Activated CD8-positive, alpha-beta T cell treated with anti-CD3 and anti-CD28 coated beads for 36 hours (primary cell): Measurements from ENCODE around the gene ISCU. TPM values are rescaled to one million over a fixed set of nuclear protein-coding genes. Genes with fewer than 3 reads are reported as not detected.

Experiments used
- ATAC-seq: fragments of 200-7000 bp; cut with Tn5 transposase; one replicate; pipeline ENCODE4 v1.10.0; 2021; ENCODE audit warnings: mild to moderate bottlenecking, moderate library complexity
- CTCF ChIA-PET: fragments of 350-600 bp; sonication (Branson Sonifier 250); formaldehyde crosslinking; loops from one replicate; lab custom pipeline; 2021; ENCODE audit warnings: antibody characterized with exemption; lab: Charles Lee
- POLR2A ChIA-PET: fragments of 350-600 bp; sonication (Branson Sonifier 250); formaldehyde crosslinking; loops from one replicate; lab custom pipeline; 2021; ENCODE audit warnings: antibody characterized with exemption; lab: Charles Lee
- DNase-seq: peaks from one replicate; pipeline ENCODE4 v3.0.0-alpha.2; 2020
- H3K27ac Mint-ChIP-seq: one replicate; pipeline ENCODE4 v1.8.0; 2021; ENCODE audit warnings: mild to moderate bottlenecking, mixed read lengths
- H3K27me3 Mint-ChIP-seq: one replicate; pipeline ENCODE4 v1.8.0; 2021; ENCODE audit warnings: mixed read lengths
- H3K36me3 Mint-ChIP-seq: one replicate; pipeline ENCODE4 v1.8.0; 2021; ENCODE audit warnings: low read depth, mixed read lengths
- H3K4me1 Mint-ChIP-seq: one replicate; pipeline ENCODE4 v1.8.0; 2021; ENCODE audit warnings: low read depth, mixed read lengths
- H3K4me3 Mint-ChIP-seq: one replicate; pipeline ENCODE4 v1.8.0; 2021; ENCODE audit warnings: mild to moderate bottlenecking, moderate library complexity, mixed read lengths
- H3K9me3 Mint-ChIP-seq: one replicate; pipeline ENCODE4 v1.8.0; 2021; ENCODE audit warnings: mixed read lengths
- intact Hi-C: fragments of 100-400 bp; cut with micrococcal nuclease; formaldehyde crosslinking; loops from one replicate; pipeline ENCODE4 v1.10.0; 2022
- total RNA-seq, 2 experiments: library from RNA; stranded (reverse); gene quantifications; one replicate each; pipeline ENCODE4 v1.2.3, GENCODE V29; 2021
- TF ChIP-seq, protein P1 (sequence below): fragments of 200-600 bp; IDR thresholded peaks from one replicate; pipeline ENCODE4 v1.8.0; 2022; ENCODE audit warnings: antibody characterized with exemption, mild to moderate bottlenecking

The ISCU gene
- total RNA-seq, 2 experiments from 2014 or later, result 69.4 to 70.5 TPM

DNA sequence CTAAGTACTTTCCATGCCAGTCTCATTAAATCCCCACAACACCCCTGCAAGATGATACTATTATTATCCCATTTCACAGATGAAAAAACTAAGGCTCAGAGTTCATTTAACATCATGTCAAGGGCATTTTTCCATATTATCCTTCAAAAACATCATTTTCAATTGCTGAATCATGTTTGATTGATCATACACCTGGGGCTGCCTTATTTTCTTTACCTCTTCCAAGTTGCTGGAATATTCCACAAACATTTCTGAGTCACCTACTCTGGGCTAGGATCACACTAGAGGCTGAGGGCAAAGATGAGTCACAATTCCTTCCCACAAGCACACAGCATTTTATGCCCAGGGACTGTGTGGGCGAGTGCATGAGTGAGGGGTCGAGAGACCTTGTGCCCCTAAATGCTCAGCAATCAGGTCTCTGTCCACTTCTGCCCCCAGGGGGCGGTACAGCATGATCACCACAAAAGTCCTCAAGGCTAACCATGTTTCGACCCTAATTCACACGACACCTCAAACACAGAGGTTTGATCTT lies 49.6 kb downstream of the ISCU start:
- no peak overlapping the region for H3K4me3 Mint-ChIP-seq
- peak; percentile 43 for ATAC-seq
- no peak overlapping the region for H3K27ac Mint-ChIP-seq
- peaks cover 11% of the 10 kb centered on the region for H3K36me3 Mint-ChIP-seq
- H3K4me1 Mint-ChIP-seq, result peaks cover 30% of the 10 kb centered on the region
- ChIA-PET CTCF (interaction anchor here (1.1 to 15.6 kb wide), 5 partner anchors 45 to 193 kb away, joined by 3 to 645 read pairs (median 5); partner anchors contain the start of genes ISCU and SART3), POLR2A (interaction anchor here (1.2 kb wide), 1 partner anchor 28 kb away, joined by 3 read pairs; no protein-coding TSS in a partner anchor)
- TF ChIP-seq, protein P1, sequence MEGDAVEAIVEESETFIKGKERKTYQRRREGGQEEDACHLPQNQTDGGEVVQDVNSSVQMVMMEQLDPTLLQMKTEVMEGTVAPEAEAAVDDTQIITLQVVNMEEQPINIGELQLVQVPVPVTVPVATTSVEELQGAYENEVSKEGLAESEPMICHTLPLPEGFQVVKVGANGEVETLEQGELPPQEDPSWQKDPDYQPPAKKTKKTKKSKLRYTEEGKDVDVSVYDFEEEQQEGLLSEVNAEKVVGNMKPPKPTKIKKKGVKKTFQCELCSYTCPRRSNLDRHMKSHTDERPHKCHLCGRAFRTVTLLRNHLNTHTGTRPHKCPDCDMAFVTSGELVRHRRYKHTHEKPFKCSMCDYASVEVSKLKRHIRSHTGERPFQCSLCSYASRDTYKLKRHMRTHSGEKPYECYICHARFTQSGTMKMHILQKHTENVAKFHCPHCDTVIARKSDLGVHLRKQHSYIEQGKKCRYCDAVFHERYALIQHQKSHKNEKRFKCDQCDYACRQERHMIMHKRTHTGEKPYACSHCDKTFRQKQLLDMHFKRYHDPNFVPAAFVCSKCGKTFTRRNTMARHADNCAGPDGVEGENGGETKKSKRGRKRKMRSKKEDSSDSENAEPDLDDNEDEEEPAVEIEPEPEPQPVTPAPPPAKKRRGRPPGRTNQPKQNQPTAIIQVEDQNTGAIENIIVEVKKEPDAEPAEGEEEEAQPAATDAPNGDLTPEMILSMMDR, result peak; percentile 61
- intact Hi-C loops, result no loop called here
- H3K27me3 Mint-ChIP-seq, result no peaks in the 10 kb centered on the region
- peaks cover 15% of the 10 kb centered on the region for H3K9me3 Mint-ChIP-seq
- DNase-seq, result peak; percentile 83

GRCh38 chr12:108612788-108613282 lies 50.4 kb downstream of the ISCU start:
- TF ChIP-seq, protein P1, result no peak
- Mint-ChIP-seq H3K9me3 (peaks cover 15% of the 10 kb centered on the region), H3K27ac (no peak overlapping the region), H3K4me3 (no peak overlapping the region), H3K27me3 (no peaks in the 10 kb centered on the region), H3K36me3 (peaks cover 12% of the 10 kb centered on the region), H3K4me1 (peaks cover 38% of the 10 kb centered on the region)
- ChIA-PET CTCF (interaction anchor here (0.6 to 15.6 kb wide), 6 partner anchors 12 to 338 kb away, joined by 3 to 645 read pairs (median 3); partner anchors contain the start of genes ISCU and SART3), POLR2A (interaction anchor here (1.2 kb wide), 1 partner anchor 29 kb away, joined by 3 read pairs; no protein-coding TSS in a partner anchor)
- intact Hi-C loops, result no loop called here
- ATAC-seq (no peak), DNase-seq (no peak)

GRCh38 chr12:108613548-108613947 lies 51.2 kb downstream of the ISCU start:
- H3K27ac Mint-ChIP-seq, result no peak overlapping the region
- no peak for DNase-seq
- POLR2A ChIA-PET, result no interaction called here
- intact Hi-C loops, result no loop called here
- H3K9me3 Mint-ChIP-seq, result peaks cover 15% of the 10 kb centered on the region
- ATAC-seq, result no peak
- CTCF ChIA-PET, result interaction anchor here (1.6 to 15.6 kb wide), 4 partner anchors 19 to 337 kb away, joined by 3 to 645 read pairs (median 126); partner anchors contain the start of genes ISCU, SART3 and SELPLG
- no peaks in the 10 kb centered on the region for H3K27me3 Mint-ChIP-seq
- H3K4me3 Mint-ChIP-seq, result no peak overlapping the region
- TF ChIP-seq, protein P1, result no peak
- peaks cover 12% of the 10 kb centered on the region for H3K36me3 Mint-ChIP-seq
- peaks cover 44% of the 10 kb centered on the region for H3K4me1 Mint-ChIP-seq

DNA sequence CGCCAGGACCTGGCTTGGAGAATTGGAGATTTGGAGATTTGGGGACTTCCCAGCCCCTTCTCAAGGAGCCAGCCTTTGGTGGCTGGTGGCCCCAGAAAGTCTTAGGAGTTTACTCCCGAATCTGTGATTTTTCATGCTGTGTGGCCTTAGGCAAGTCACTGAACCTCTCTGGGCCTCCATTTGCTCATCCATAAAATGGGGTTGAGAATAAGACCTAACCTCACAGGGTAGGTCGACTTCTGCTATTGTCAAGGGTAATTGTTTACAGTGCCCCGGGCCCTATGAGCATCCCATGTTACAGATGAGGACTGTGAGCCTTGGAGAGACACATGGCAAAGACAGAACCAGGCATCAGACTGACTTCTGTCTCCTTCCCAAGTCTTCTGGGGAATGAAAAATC lies 51.6 kb downstream of the ISCU start:
- peaks cover 15% of the 10 kb centered on the region for H3K9me3 Mint-ChIP-seq
- no peaks in the 10 kb centered on the region for H3K27me3 Mint-ChIP-seq
- ChIA-PET CTCF (interaction anchor here (1.6 to 15.6 kb wide), 3 partner anchors 18 to 337 kb away, joined by 3 to 645 read pairs (median 245); partner anchors contain the start of genes ISCU, SART3 and SELPLG), POLR2A (interaction anchor here (1.0 to 5.7 kb wide), 3 partner anchors 14 to 44 kb away, joined by 3 to 70 read pairs (median 3); no protein-coding TSS in a partner anchor)
- peaks cover 12% of the 10 kb centered on the region for H3K36me3 Mint-ChIP-seq
- TF ChIP-seq, protein P1, result no peak
- DNase-seq (no peak), ATAC-seq (no peak)
- peaks cover 46% of the 10 kb centered on the region for H3K4me1 Mint-ChIP-seq
- H3K27ac Mint-ChIP-seq, result peak overlapping the region; percentile 28
- no peak overlapping the region for H3K4me3 Mint-ChIP-seq
- intact Hi-C loops, result no loop called here

DNA sequence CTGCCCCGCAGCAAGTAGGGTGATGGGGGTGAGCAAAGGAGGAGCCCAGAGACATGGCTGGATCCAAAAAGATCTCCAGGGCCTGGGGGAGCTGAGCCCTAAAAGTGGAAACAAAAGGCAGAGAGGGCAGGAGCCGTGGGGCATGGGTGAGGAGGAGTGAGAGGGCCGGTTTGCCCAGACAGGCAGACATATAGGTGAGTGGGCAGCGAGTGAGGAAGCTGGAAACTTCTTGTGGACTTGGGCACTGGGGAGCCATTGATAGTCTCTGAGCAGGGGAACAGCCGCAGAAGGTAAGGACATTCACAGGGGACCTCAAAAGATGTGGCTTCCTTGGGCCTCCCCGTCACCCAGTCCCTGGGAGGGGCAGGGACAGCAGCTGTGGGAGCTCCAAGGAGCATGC lies 52.2 kb downstream of the ISCU start:
- POLR2A ChIA-PET, result interaction anchor here (1.0 to 5.7 kb wide), 3 partner anchors 13 to 44 kb away, joined by 3 to 70 read pairs (median 3); no protein-coding TSS in a partner anchor
- ATAC-seq, result no peak
- H3K27ac Mint-ChIP-seq, result no peak overlapping the region

More for the DNA sequence above, 52.2 kb downstream of the ISCU start:
- Mint-ChIP-seq H3K9me3 (peaks cover 15% of the 10 kb centered on the region), H3K4me3 (no peak overlapping the region), H3K4me1 (peaks cover 46% of the 10 kb centered on the region), H3K36me3 (peaks cover 12% of the 10 kb centered on the region), H3K27me3 (no peaks in the 10 kb centered on the region)
- TF ChIP-seq, protein P1, result no peak
- intact Hi-C loops, result no loop called here
- CTCF ChIA-PET, result interaction anchor here (7.6 to 15.6 kb wide), 2 partner anchors 18 to 48 kb away, joined by 245 to 645 read pairs; partner anchors contain the start of genes ISCU, SART3 and SELPLG
- DNase-seq, result no peak
